ENCODE results near the gene INSYN1. TPM values are rescaled to one million over a fixed set of nuclear protein-coding genes. Genes with fewer than 3 reads are reported as not detected.
A peak's percentile ranks its signal among the peaks of the same experiment; 100 is the strongest.
"Not testable (repeated sequence)": the region's sequence is repeated elsewhere in the genome, so short reads cannot be mapped to it uniquely, and the experiment has no call there.

The INSYN1 gene
- total and polyA plus RNA-seq, 2 experiments from 2014 or later = 9.2 to 9.6 TPM

GRCh38 chr15:73786538-73786937 is 33.4 kb upstream of the INSYN1 start:
- TF ChIP-seq CTCF (IDR thresholded peaks at IDR 0.05; ENCODE audit: low read depth, low read length) = no peak
- no peaks in the 10 kb centered on the region for H3K9me3 ChIP-seq (ENCODE audit: low read depth)
- no peaks in the 10 kb centered on the region for H3K36me3 ChIP-seq
- no peak for DNase-seq (ENCODE audit: low read depth in 1 of 2, low spot score in 1 of 2)
- H3K4me3 ChIP-seq = no peak overlapping the region
- no peak overlapping the region for H3K27ac ChIP-seq
- H3K27me3 ChIP-seq = no peaks in the 10 kb centered on the region
- H3K4me1 ChIP-seq (ENCODE audit: low read depth) = no peaks in the 10 kb centered on the region

- not testable (repeated sequence) for H3K27ac ChIP-seq; H3K4me3 ChIP-seq; H3K27me3 ChIP-seq; H3K9me3 ChIP-seq (ENCODE audit: low read depth); DNase-seq (ENCODE audit: low read depth in 1 of 2, low spot score in 1 of 2); H3K4me1 ChIP-seq (ENCODE audit: low read depth); H3K36me3 ChIP-seq
Observed at GRCh38 chr15:73785256-73786014, 32.3 kb upstream of the INSYN1 start.

DNA sequence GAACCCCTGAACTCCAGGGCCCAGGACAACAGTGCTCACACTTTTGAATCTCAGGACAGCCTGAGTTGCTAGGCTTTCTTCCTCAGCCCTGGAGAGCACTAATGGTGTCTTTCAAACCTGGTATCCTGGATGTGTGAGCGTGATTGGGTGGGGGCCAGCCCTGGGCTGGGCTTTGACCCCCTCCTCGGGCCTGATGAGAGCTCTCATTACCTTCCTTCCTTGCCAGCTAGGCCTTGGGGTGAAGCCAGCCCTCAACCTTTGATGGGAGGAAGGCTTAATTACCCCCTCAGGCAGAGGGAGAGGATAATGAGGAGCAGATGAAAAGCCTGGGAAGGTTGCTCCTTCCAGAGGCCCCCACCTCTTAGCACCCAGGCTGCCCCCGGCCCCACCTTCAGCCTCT is 31.1 kb upstream of the INSYN1 start:
- H3K4me3 ChIP-seq = no peak overlapping the region
- peaks cover 13% of the 10 kb centered on the region for H3K4me1 ChIP-seq (ENCODE audit: low read depth)
- H3K36me3 ChIP-seq = no peaks in the 10 kb centered on the region
- H3K9me3 ChIP-seq (ENCODE audit: low read depth) = no peaks in the 10 kb centered on the region
- TF ChIP-seq CTCF (IDR thresholded peaks at IDR 0.05; ENCODE audit: low read depth, low read length) = no peak
- H3K27me3 ChIP-seq = no peaks in the 10 kb centered on the region
- H3K27ac ChIP-seq = no peak overlapping the region
- DNase-seq (ENCODE audit: low read depth in 1 of 2, low spot score in 1 of 2) = no peak

- Histone ChIP-seq H3K27me3 (no peaks in the 10 kb centered on the region), H3K9me3 (ENCODE audit: low read depth) (no peaks in the 10 kb centered on the region)
Observed at GRCh38 chr15:73782344-73782959, 29.3 kb upstream of the INSYN1 start.

GRCh38 chr15:73781038-73781925 is 28.1 kb upstream of the INSYN1 start:
- Histone ChIP-seq H3K4me3 (no peak overlapping the region), H3K9me3 (ENCODE audit: low read depth) (no peaks in the 10 kb centered on the region), H3K27ac (peak overlapping the region; percentile 53), H3K27me3 (no peaks in the 10 kb centered on the region), H3K36me3 (no peaks in the 10 kb centered on the region), H3K4me1 (ENCODE audit: low read depth) (peaks cover 21% of the 10 kb centered on the region)
- TF ChIP-seq CTCF (IDR thresholded peaks at IDR 0.05; ENCODE audit: low read depth, low read length) = peak; percentile 49
- peak; percentile 50 to 62 for DNase-seq (ENCODE audit: low read depth in 1 of 2, low spot score in 1 of 2)

More at GRCh38 chr15:73782344-73782959, 29.3 kb upstream of the INSYN1 start:
- Histone ChIP-seq H3K36me3 (no peaks in the 10 kb centered on the region), H3K27ac (no peak overlapping the region), H3K4me1 (ENCODE audit: low read depth) (peaks cover 18% of the 10 kb centered on the region), H3K4me3 (no peak overlapping the region)
- DNase-seq (ENCODE audit: low read depth in 1 of 2, low spot score in 1 of 2) = no peak
- no peak for TF ChIP-seq CTCF (IDR thresholded peaks at IDR 0.05; ENCODE audit: low read depth, low read length)

Data from cardiac muscle cell (in vitro differentiated cells and primary cell).